Immature natural killer cell (primary cell): ENCODE data around the gene CEP55. TPM values are rescaled to one million over a fixed set of nuclear protein-coding genes. Genes with fewer than 3 reads are reported as not detected.

Source experiments
- DNase-seq, 3 donors: peaks; one replicate each; pipeline ENCODE4 v3.0.0; 2022; ENCODE audit warnings: mixed read lengths in 1 of 3
- H3K27ac Mint-ChIP-seq, 6 donors: one replicate each; pipeline ENCODE4 v1.8.0; 2020; ENCODE audit warnings: mixed read lengths in 6 of 6, mild to moderate bottlenecking in 5 of 6, inconsistent platforms in 4 of 6, moderate library complexity in 3 of 6
- H3K27me3 Mint-ChIP-seq, 3 donors: one replicate each; pipeline ENCODE4 v1.8.0; 2020 to 2021; ENCODE audit warnings: low read depth in 3 of 3, mild to moderate bottlenecking in 3 of 3, mixed read lengths in 3 of 3, moderate library complexity in 3 of 3, inconsistent platforms in 1 of 3
- H3K36me3 Mint-ChIP-seq, 3 donors: one replicate each; pipeline ENCODE4 v1.8.0; 2020; ENCODE audit warnings: mixed read lengths in 3 of 3, inconsistent platforms in 2 of 3, mild to moderate bottlenecking in 2 of 3
- H3K4me1 Mint-ChIP-seq, 2 donors: one replicate each; pipeline ENCODE4 v1.8.0; 2020; ENCODE audit warnings: inconsistent platforms in 2 of 2, mild to moderate bottlenecking in 2 of 2, mixed read lengths in 2 of 2, moderate library complexity in 1 of 2
- H3K4me3 Mint-ChIP-seq, 5 donors: one replicate each; pipeline ENCODE4 v1.8.0; 2020; ENCODE audit warnings: mild to moderate bottlenecking in 5 of 5, mixed read lengths in 5 of 5, inconsistent platforms in 3 of 5, moderate library complexity in 3 of 5
- H3K9me3 Mint-ChIP-seq, 6 donors: one replicate each; pipeline ENCODE4 v1.8.0; 2020; ENCODE audit warnings: mild to moderate bottlenecking in 6 of 6, mixed read lengths in 6 of 6, inconsistent platforms in 4 of 6, moderate library complexity in 3 of 6
- polyA plus RNA-seq, 3 donors: library from polyadenylated mRNA; unstranded; fragments of 300-500 nt; fragmentation: Illumina TruSeq; gene quantifications; one replicate each; pipeline ENCODE4 v1.2.3, GENCODE V29; 2021

Gene CEP55
- polyA plus RNA-seq, 3 donors from 2014 or later: 0.39 to 0.83 TPM; not detected in 1

DNA sequence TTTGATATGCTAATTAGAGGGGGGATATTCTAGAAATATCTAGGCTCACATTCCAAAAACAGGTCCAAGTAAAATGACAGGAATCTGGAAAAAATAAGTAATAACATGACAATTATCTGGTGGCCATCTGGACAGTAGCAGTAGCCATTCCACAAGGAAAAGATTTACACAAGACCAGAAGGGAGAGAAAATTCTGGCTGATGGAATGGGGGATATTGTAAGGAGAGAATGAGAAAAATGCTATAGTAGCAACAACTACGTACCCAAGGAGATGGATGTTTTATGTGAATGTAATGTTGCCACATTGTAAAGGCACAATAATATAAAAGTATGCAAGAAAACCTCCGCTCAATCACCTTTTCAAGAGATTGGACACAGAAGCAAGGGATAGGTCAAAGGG, 19.7 kb upstream of the CEP55 start:
- peaks cover 8 to 9% (median 8%) of the 10 kb centered on the region in 3 donors for H3K27me3 Mint-ChIP-seq
- H3K36me3 Mint-ChIP-seq: no peaks in the 10 kb centered on the region
- H3K4me1 Mint-ChIP-seq: peaks cover 0 to 5% of the 10 kb centered on the region in 2 donors
- H3K9me3 Mint-ChIP-seq: no peaks in the 10 kb centered on the region
- no peak overlapping the region for H3K27ac Mint-ChIP-seq
- no peak overlapping the region for H3K4me3 Mint-ChIP-seq
- DNase-seq: no peak

DNA sequence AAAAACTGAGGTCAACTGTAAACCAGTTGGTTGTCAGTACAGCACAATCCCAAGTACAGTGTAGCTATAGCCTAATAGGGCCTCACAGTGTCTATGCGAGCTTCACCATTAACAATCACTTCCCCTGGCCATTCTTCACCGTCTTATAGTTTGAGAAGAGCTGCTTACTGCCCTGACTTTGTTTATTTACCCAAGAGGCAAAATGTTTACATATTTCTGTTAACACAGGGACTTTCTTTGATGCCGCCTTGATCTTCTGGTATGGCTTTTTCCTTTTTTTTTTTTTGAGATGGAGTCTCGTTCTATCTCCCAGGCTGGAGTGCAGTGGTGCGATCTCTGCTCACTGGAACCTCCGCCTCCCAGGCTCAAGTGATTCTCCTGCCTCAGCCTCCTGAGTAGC, 17.5 kb upstream of the CEP55 start:
- H3K4me1 Mint-ChIP-seq: peaks cover 6 to 15% of the 10 kb centered on the region in 2 donors
- H3K27me3 Mint-ChIP-seq: peaks cover 13 to 17% (median 13%) of the 10 kb centered on the region in 3 donors

DNA sequence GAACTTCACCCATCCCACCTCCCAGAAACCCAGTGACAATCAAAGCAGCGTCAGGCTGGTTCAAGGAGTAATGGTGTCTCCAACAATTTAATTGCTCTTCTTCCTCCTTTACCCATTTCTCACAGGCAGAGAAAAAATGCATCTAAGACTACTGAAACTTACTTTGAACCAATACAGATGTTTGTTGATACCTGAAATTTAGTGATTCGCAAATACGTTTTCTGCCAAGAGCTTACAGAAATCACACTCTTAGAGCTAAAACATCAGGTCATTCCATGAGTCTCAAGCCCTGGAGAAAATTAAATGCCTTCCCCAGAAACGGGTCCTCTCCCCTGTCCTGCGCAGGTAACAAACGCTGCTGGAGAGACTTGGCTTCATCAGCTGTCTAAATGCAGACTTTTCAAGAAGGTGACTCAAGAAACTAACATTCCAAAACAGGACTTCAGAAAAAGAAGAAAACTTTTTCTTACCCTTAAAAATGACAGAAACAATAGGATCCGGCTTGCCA, 14.7 kb upstream of the CEP55 start:
- Mint-ChIP-seq H3K9me3 (no peaks in the 10 kb centered on the region), H3K36me3 (no peaks in the 10 kb centered on the region), H3K4me3 (peak overlapping the region; percentile 73 to 95 (median 88)), H3K27ac (no peak overlapping the region), H3K27me3 (peaks cover 13 to 18% (median 18%) of the 10 kb centered on the region in 3 donors), H3K4me1 (peaks cover 6 to 15% of the 10 kb centered on the region in 2 donors)
- no peak for DNase-seq

More for the DNA sequence above, 17.5 kb upstream of the CEP55 start:
- H3K4me3 Mint-ChIP-seq: no peak overlapping the region
- no peak overlapping the region for H3K27ac Mint-ChIP-seq
- no peak for DNase-seq
- no peaks in the 10 kb centered on the region for H3K36me3 Mint-ChIP-seq
- no peaks in the 10 kb centered on the region for H3K9me3 Mint-ChIP-seq

DNA sequence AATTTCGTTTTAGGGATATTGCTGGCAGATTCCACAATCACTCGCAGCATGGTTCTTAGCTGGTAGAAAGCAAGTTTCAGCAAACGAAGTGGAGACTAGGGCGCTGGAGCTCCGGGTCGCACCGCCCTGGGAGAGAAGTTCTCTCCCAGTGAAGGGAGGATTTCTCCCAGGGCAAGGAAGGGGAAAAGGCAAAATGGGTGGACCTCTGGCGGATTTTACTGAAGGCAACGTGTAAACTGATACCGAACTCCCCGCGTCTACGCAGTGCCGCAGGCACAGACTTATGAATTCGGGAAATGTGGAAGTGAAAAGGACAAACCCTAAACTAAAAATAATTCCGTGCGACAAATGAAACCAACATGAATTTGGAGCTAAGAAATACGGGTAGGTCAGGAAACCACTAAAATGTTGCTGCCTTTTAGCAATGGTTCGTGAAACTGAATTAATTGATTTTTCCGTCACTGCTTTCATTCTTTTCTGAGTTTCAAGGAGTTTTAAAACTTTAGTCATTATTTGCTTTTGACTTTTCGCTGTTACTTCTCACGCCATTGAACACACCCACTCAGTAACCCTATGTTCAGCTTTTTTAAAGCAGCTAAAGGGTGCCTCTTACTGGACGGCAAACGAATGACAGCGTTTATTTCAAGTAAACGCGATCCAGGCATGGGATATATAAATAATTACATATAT, 14.1 kb upstream of the CEP55 start, which contains the start of gene MYOF:
MYOF (minus strand) TSS at position 190 of the 690 bp plus-strand sequence; CDS start at position 50, 140 bp downstream.
- Mint-ChIP-seq H3K4me3 (peak within 1 kb of the TSS; percentile 73 to 95 (median 88)), H3K4me1 (peaks cover 6 to 15% of the 10 kb centered on the region in 2 donors), H3K27me3 (peaks cover 13 to 18% (median 18%) of the 10 kb centered on the region in 3 donors), H3K36me3 (no peaks in the 10 kb centered on the region), H3K27ac (no peak within 1 kb of the TSS), H3K9me3 (no peaks in the 10 kb centered on the region)
- DNase-seq: peak; percentile 37 to 58 (median 49)

DNA sequence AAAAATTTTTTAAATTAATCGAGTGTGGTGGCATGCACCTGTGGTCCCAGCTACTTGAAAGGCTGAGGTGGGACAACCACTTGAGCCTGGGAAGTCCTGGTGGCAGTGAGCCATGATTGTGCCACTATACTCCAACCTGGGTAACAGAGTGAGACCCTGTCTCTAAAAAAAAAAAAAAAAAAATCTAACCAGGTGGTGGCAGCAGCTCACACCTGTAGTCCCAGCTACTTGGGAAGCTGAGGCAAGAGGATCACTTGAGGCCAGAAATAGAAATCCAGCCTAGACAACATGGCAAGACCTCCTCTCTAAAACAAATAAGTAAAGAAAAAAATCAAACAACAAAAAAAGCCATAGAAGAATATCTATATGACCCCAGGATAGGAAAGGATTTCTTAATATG, 10.7 kb upstream of the CEP55 start:
- H3K4me1 Mint-ChIP-seq: peaks cover 6 to 15% of the 10 kb centered on the region in 2 donors
- no peaks in the 10 kb centered on the region for H3K36me3 Mint-ChIP-seq
- no peak overlapping the region for H3K4me3 Mint-ChIP-seq
- H3K9me3 Mint-ChIP-seq: peaks cover 0 to 2% (median 0%) of the 10 kb centered on the region in 6 donors
- DNase-seq: no peak
- H3K27me3 Mint-ChIP-seq: peaks cover 10 to 21% (median 21%) of the 10 kb centered on the region in 3 donors
- H3K27ac Mint-ChIP-seq: no peak overlapping the region

DNA sequence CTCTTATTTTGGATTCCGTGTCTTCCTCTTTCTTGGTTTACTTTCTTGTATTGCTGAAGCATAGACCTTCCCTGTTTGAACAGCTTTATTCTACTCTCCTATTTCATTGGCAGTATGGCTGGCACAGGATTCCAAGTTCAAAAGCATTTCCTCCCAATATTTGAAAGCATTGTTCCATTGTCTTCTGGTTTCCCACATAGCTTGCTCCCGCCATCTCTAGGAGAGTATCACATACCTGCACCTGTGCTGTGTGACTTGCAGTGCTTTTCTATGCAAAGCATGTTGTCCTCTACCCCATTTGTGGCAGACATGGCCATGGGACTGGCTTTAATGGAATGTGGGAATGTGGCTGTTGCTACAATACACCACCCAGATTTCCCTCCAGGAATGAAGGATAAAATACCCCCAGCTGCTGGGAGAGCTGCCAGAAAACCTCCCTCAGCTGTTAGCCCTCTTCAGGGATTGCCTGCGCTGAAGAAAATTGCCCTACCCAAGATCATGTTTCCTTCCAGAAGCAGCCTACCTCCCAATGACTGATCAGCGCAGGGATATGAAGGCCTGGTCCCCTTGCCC, 7.4 kb upstream of the CEP55 start:
- Mint-ChIP-seq H3K9me3 (peaks cover 0 to 2% (median 0%) of the 10 kb centered on the region in 6 donors), H3K36me3 (no peaks in the 10 kb centered on the region), H3K4me1 (no peaks in the 10 kb centered on the region), H3K27me3 (peaks cover 0 to 10% (median 5%) of the 10 kb centered on the region in 3 donors), H3K27ac (no peak overlapping the region), H3K4me3 (no peak overlapping the region)
- DNase-seq: no peak

DNA sequence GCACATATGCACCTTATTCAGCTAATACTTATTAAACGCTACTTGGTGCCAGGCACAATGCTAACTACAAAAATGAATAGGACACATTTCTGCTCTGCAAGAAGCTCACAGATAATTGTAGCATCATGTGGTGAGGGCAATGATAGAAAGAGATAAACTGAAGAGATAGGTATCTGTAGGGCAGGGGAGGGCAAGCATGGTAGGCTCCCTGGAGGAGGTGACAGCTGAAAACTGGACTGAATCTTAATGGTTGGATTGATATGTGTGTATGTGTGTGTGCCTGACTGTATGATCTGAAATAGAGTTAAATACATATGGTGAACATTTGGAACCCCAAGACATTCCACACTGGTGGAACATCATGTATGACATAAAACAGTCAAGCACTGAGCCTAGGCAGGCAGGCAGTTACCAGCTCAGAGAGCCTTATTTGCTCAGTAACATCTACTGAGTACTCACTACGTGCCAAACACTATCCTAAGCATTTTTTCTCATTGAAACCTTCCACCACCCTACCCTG, 4.8 kb upstream of the CEP55 start:
- no peak for DNase-seq
- H3K9me3 Mint-ChIP-seq: peaks cover 0 to 2% (median 0%) of the 10 kb centered on the region in 6 donors
- H3K36me3 Mint-ChIP-seq: no peaks in the 10 kb centered on the region
- H3K27ac Mint-ChIP-seq: no peak overlapping the region
- peaks cover 0 to 7% (median 3%) of the 10 kb centered on the region in 3 donors for H3K27me3 Mint-ChIP-seq
- H3K4me1 Mint-ChIP-seq: peaks cover 7 to 9% of the 10 kb centered on the region in 2 donors
- H3K4me3 Mint-ChIP-seq: no peak overlapping the region

DNA sequence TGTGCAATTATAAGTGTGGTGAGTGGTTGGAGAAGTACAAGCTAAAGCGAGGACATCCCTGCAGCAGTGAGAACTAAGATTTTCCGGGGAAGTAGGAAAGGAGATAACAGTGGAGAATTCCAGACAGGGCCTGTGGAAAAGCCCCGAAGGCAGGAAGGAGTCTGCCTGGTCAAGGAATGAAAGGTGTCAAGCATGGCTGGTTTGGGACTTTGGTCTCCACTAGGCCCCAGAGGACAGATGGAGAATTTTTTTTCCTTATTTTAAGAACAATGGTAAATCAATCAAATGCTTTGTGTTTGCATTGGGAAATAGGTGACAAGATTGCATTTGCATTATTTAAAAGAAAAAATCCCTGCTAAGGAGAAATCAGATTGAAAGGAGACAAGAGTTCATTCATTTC, 3.2 kb upstream of the CEP55 start:
- H3K9me3 Mint-ChIP-seq: peaks cover 0 to 2% (median 0%) of the 10 kb centered on the region in 6 donors
- peaks cover 0 to 4% (median 3%) of the 10 kb centered on the region in 3 donors for H3K27me3 Mint-ChIP-seq
- peaks cover 14 to 15% of the 10 kb centered on the region in 2 donors for H3K4me1 Mint-ChIP-seq
- no peak overlapping the region for H3K4me3 Mint-ChIP-seq
- H3K27ac Mint-ChIP-seq: no peak overlapping the region
- DNase-seq: no peak
- H3K36me3 Mint-ChIP-seq: no peaks in the 10 kb centered on the region

DNA sequence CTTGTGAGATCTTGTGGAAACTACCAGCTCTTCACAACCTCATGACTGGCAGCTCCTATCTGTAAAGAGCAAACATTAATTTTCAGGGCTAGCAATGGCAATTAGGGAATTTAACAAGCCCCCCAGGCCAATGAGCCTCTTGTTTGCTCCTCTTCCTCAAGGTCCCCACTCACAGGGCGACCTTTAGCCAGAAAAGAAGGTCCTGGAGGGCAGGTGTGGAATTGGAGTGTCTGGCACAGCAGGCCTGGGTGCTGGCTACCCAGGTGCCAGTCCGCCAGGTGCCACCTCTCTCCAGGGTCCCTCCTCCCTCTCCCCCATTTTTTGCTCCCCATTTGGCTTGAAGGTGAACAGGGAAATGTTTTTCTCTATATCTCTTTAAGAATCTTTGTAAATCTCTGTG, 1.9 kb upstream of the CEP55 start:
- no peak for DNase-seq
- Mint-ChIP-seq H3K4me1 (peaks cover 14 to 16% of the 10 kb centered on the region in 2 donors), H3K27me3 (peaks cover 0 to 3% (median 2%) of the 10 kb centered on the region in 3 donors), H3K27ac (no peak overlapping the region), H3K9me3 (peaks cover 0 to 2% (median 0%) of the 10 kb centered on the region in 6 donors), H3K4me3 (peak overlapping the region in 1 of 5 donors; percentile 36), H3K36me3 (no peaks in the 10 kb centered on the region)

DNA sequence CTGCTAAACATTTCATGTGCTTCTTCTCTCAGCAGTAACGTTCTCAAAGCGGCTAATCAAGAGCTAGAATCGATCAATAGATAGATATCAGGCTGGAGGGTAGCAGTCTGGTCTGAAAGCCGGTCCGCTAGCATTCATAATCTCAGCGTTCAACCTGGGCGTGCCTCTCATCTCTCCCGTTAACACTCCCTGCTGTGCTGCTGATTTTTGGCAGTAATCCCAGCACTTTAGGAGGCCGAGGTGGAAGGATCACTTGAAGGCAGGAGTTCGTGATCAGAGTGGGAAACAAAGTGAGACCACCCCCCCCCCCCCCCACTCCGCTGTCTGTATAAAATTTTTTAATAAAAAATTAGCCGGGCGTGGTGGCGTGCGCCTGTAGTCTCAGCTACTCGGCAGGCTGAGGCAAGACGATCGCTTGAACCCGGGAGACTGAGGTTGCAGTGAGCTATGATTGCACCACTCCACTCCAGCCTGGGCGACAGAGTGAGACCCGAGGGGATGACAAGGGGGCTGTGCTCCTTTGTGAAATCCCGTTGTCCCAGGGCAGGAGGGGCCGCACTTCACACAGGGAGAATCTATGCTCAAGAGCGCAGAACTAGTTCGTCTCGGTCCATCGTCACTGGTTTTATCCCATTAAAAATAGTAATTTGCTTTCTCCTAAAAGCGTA, 624 bp upstream of the CEP55 start:
- Mint-ChIP-seq H3K27me3 (peaks cover 0 to 3% (median 2%) of the 10 kb centered on the region in 3 donors), H3K4me3 (peak overlapping the region; percentile 89 to 93 (median 92)), H3K27ac (peak overlapping the region; percentile 25 to 78 (median 60)), H3K9me3 (no peaks in the 10 kb centered on the region), H3K4me1 (peaks cover 14 to 16% of the 10 kb centered on the region in 2 donors), H3K36me3 (no peaks in the 10 kb centered on the region)
- no peak for DNase-seq

DNA sequence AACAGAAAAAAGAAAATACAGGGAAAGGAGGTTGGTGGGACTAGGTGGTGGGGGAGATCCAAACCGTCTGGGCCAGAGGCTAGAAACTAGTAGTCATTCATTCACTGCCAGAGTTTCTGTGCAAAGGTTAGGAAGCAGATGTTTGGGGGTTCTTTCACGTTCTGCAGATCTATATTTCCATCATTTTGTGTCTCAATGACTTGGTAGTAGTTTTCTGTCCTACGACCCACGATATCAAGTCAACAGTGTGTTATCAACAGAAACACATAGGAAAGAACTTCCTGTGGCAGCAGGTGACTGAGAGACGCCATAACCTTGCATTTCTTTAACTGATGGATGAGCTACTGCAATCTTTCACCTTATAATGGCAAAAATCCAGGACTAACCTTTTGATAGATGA, 1.8 kb downstream of the CEP55 start:
- Mint-ChIP-seq H3K27me3 (peaks cover 0 to 3% (median 2%) of the 10 kb centered on the region in 3 donors), H3K9me3 (no peaks in the 10 kb centered on the region), H3K27ac (peak overlapping the region in 2 of 6 donors; percentile 4 to 75), H3K4me1 (peaks cover 14 to 16% of the 10 kb centered on the region in 2 donors), H3K36me3 (no peaks in the 10 kb centered on the region), H3K4me3 (peak overlapping the region; percentile 37 to 71 (median 56))
- DNase-seq: no peak

DNA sequence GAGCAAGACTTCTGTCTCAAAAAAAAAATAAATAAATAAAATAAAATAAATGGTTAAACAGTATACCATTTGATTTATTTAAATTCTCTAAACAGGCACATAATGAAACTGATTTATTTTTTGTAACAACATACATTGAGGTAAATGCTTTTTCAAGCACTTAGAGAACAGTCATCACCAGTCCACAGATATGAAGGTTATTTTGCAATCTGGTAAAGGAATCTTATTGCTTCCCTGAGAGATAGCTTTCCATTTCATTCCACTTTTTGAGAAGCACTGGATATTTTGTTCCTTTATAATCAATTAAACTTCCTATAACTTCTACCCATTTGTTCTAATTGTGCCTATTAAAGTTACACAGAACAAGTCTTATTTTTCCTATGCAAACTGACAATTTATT, 5.2 kb downstream of the CEP55 start:
- H3K4me1 Mint-ChIP-seq: peaks cover 6 to 9% of the 10 kb centered on the region in 2 donors
- no peak overlapping the region for H3K4me3 Mint-ChIP-seq
- no peaks in the 10 kb centered on the region for H3K36me3 Mint-ChIP-seq
- no peaks in the 10 kb centered on the region for H3K9me3 Mint-ChIP-seq
- H3K27me3 Mint-ChIP-seq: peaks cover 0 to 3% (median 0%) of the 10 kb centered on the region in 3 donors
- no peak for DNase-seq
- H3K27ac Mint-ChIP-seq: no peak overlapping the region

DNA sequence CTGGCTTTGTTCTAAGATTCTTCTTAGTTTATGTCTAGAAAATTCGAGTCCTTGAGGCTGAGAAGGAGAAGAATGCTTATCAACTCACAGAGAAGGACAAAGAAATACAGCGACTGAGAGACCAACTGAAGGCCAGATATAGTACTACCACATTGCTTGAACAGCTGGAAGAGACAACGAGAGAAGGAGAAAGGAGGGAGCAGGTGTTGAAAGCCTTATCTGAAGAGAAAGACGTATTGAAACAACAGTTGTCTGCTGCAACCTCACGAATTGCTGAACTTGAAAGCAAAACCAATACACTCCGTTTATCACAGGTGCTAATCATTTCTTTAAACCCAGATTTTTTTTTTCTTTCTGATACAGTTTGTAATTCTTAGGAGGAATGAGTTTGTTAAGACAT, 6.7 kb downstream of the CEP55 start:
- Mint-ChIP-seq H3K27ac (peak overlapping the region in 2 of 6 donors; percentile 21 to 24), H3K4me3 (peak overlapping the region in 1 of 5 donors; percentile 52), H3K27me3 (peaks cover 0 to 1% (median 0%) of the 10 kb centered on the region in 3 donors), H3K4me1 (peaks cover 0 to 3% of the 10 kb centered on the region in 2 donors), H3K36me3 (no peaks in the 10 kb centered on the region), H3K9me3 (no peaks in the 10 kb centered on the region)
- DNase-seq: no peak
